WTC11 (cell line): Measurements from ENCODE around the gene SFTA2. TPM values are rescaled to one million over a fixed set of nuclear protein-coding genes. Genes with fewer than 3 reads are reported as not detected.

Experiments used
- ATAC-seq: fragments of 200-7000 bp; cut with Tn5 transposase; 2 replicates; pipeline ENCODE4 v1.10.0; 2021; ENCODE audit warnings: mild to moderate bottlenecking, moderate library complexity
- CTCF ChIA-PET: fragments of 300-600 bp; sonication (Branson Sonifier 250); formaldehyde crosslinking; loops from one replicate; lab custom pipeline; 2021; ENCODE audit warnings: antibody characterized with exemption; lab: Charles Lee
- POLR2A ChIA-PET: fragments of 350-600 bp; sonication (Branson Sonifier 250); formaldehyde crosslinking; loops from one replicate; lab custom pipeline; 2021; ENCODE audit warnings: antibody characterized with exemption; lab: Charles Lee
- DNase-seq: peaks from one replicate; pipeline ENCODE4 v3.0.0; 2021; ENCODE audit warnings: low spot score
- H3K27ac Mint-ChIP-seq: 2 replicates; pipeline ENCODE4 v1.8.0; 2021; ENCODE audit warnings: mixed read lengths
- H3K27me3 Mint-ChIP-seq: 2 replicates; pipeline ENCODE4 v1.8.0; 2021; ENCODE audit warnings: low read depth, mild to moderate bottlenecking, moderate library complexity, mixed read lengths
- H3K36me3 Mint-ChIP-seq: 2 replicates; pipeline ENCODE4 v1.8.0; 2021; ENCODE audit warnings: mixed read lengths
- H3K4me1 Mint-ChIP-seq: 2 replicates; pipeline ENCODE4 v1.8.0; 2022; ENCODE audit warnings: mixed read lengths
- H3K4me3 Mint-ChIP-seq: 2 replicates; pipeline ENCODE4 v1.8.0; 2021; ENCODE audit warnings: mild to moderate bottlenecking, moderate library complexity, mixed read lengths
- H3K9me3 Mint-ChIP-seq: 2 replicates; pipeline ENCODE4 v1.8.0; 2021; ENCODE audit warnings: mixed read lengths
- ATF1 ChIP-seq: sonication (generic); formaldehyde crosslinking; IDR thresholded peaks from 2 replicates; pipeline ENCODE4 v1.8.1; 2023; ENCODE audit warnings: mild to moderate bottlenecking, moderate library complexity, missing genetic modification reagents
- ATF2 ChIP-seq: sonication (generic); formaldehyde crosslinking; IDR thresholded peaks from 2 replicates; pipeline ENCODE4 v1.8.1; 2022; ENCODE audit warnings: low read depth, missing genetic modification reagents, borderline replicate concordance
- CDX4 ChIP-seq: fragments of 250-450 bp; sonication (Bioruptor Pico); IDR thresholded peaks from 2 replicates; pipeline ENCODE4 v1.9.0; 2021; ENCODE audit warnings: moderate library complexity, mild to moderate bottlenecking, inconsistent platforms, borderline replicate concordance
- CREB1 ChIP-seq: sonication (generic); formaldehyde crosslinking; IDR thresholded peaks from 2 replicates; pipeline ENCODE4 v1.8.0; 2023; ENCODE audit warnings: mild to moderate bottlenecking, missing genetic modification reagents
- ELF4 ChIP-seq: sonication (generic); formaldehyde crosslinking; IDR thresholded peaks from 2 replicates; pipeline ENCODE4 v1.8.1; 2022; ENCODE audit warnings: low read depth, mild to moderate bottlenecking, moderate library complexity, missing genetic modification reagents
- ERG ChIP-seq: fragments of 250-450 bp; sonication (Bioruptor Pico); IDR thresholded peaks from 2 replicates; pipeline ENCODE4 v1.8.0; 2021; ENCODE audit warnings: mild to moderate bottlenecking
- ESRRA ChIP-seq: sonication (generic); formaldehyde crosslinking; IDR thresholded peaks from 2 replicates; pipeline ENCODE4 v1.8.1; 2022; ENCODE audit warnings: mild to moderate bottlenecking, missing genetic modification reagents, borderline replicate concordance
- FOXJ3 ChIP-seq: sonication (generic); formaldehyde crosslinking; IDR thresholded peaks from 2 replicates; pipeline ENCODE4 v1.9.0; 2021; ENCODE audit warnings: missing genetic modification reagents, mild to moderate bottlenecking, borderline replicate concordance
- FOXP1 ChIP-seq: sonication (generic); formaldehyde crosslinking; IDR thresholded peaks from 2 replicates; pipeline ENCODE4 v1.8.0; 2022; ENCODE audit warnings: missing genetic modification reagents, mild to moderate bottlenecking, moderate library complexity, borderline replicate concordance
- FOXP4 ChIP-seq: sonication (generic); formaldehyde crosslinking; IDR thresholded peaks from 2 replicates; pipeline ENCODE4 v1.8.0; 2022; ENCODE audit warnings: mild to moderate bottlenecking, missing genetic modification reagents
- IRF1 ChIP-seq: sonication (generic); formaldehyde crosslinking; IDR thresholded peaks from 2 replicates; pipeline ENCODE4 v1.8.0; 2023; ENCODE audit warnings: missing genetic modification reagents
- JAZF1 ChIP-seq: fragments of 250-450 bp; sonication (Bioruptor Pico); IDR thresholded peaks from 2 replicates; pipeline ENCODE4 v1.9.0; 2021; ENCODE audit warnings: moderate library complexity, mild to moderate bottlenecking, inconsistent platforms
- KAT7 ChIP-seq: sonication (generic); formaldehyde crosslinking; IDR thresholded peaks from 2 replicates; pipeline ENCODE4 v1.8.1; 2023; ENCODE audit warnings: missing genetic modification reagents, mild to moderate bottlenecking, borderline replicate concordance
- MAX ChIP-seq: sonication (generic); formaldehyde crosslinking; IDR thresholded peaks from 2 replicates; pipeline ENCODE4 v1.8.0; 2022; ENCODE audit warnings: mild to moderate bottlenecking, missing genetic modification reagents
- MXD4 ChIP-seq: fragments of 250-450 bp; sonication (Bioruptor Pico); IDR thresholded peaks from 2 replicates; pipeline ENCODE4 v1.8.0; 2021; ENCODE audit warnings: mild to moderate bottlenecking, moderate library complexity, borderline replicate concordance
- MYBL2 ChIP-seq: sonication (generic); formaldehyde crosslinking; IDR thresholded peaks from 2 replicates; pipeline ENCODE4 v1.8.1; 2023; ENCODE audit warnings: mild to moderate bottlenecking, moderate library complexity, missing genetic modification reagents
- NFATC4 ChIP-seq: fragments of 250-450 bp; sonication (Bioruptor Pico); IDR thresholded peaks from 2 replicates; pipeline ENCODE4 v1.9.0; 2021; ENCODE audit warnings: mild to moderate bottlenecking
- NFE2L1 ChIP-seq: sonication (generic); formaldehyde crosslinking; IDR thresholded peaks from 2 replicates; pipeline ENCODE4 v1.8.1; 2023; ENCODE audit warnings: missing genetic modification reagents
- RORB ChIP-seq: fragments of 250-450 bp; sonication (Bioruptor Pico); IDR thresholded peaks from 2 replicates; pipeline ENCODE4 v1.9.0; 2021; ENCODE audit warnings: mild to moderate bottlenecking
- SP1 ChIP-seq: sonication (generic); formaldehyde crosslinking; conservative IDR thresholded peaks from 2 replicates; pipeline ENCODE4 v1.8.1; 2022; ENCODE audit warnings: missing genetic modification reagents
- TCF7 ChIP-seq: sonication (generic); formaldehyde crosslinking; IDR thresholded peaks from 2 replicates; pipeline ENCODE4 v1.8.0; 2022; ENCODE audit warnings: mild to moderate bottlenecking, low read depth, missing genetic modification reagents, moderate library complexity
- USF1 ChIP-seq: sonication (generic); formaldehyde crosslinking; IDR thresholded peaks from 2 replicates; pipeline ENCODE4 v1.8.0; 2022; ENCODE audit warnings: mild to moderate bottlenecking, missing genetic modification reagents
- ZMAT4 ChIP-seq: fragments of 250-450 bp; sonication (Bioruptor Pico); IDR thresholded peaks from 2 replicates; pipeline ENCODE4 v1.9.0; 2021; ENCODE audit warnings: mild to moderate bottlenecking
- ZNF423 ChIP-seq: fragments of 250-450 bp; sonication (Bioruptor Pico); IDR thresholded peaks from 2 replicates; pipeline ENCODE4 v2.1.2; 2022; ENCODE audit warnings: mild to moderate bottlenecking, moderate library complexity
- ZNF425 ChIP-seq: fragments of 250-450 bp; sonication (Bioruptor Pico); conservative IDR thresholded peaks from 2 replicates; pipeline ENCODE4 v1.9.0; 2021; ENCODE audit warnings: mild to moderate bottlenecking
- ZNF671 ChIP-seq: fragments of 250-450 bp; sonication (Bioruptor Pico); IDR thresholded peaks from 2 replicates; pipeline ENCODE4 v1.8.0; 2021; ENCODE audit warnings: mild to moderate bottlenecking
- total RNA-seq: library from RNA; stranded (reverse); gene quantifications from 3 replicates; pipeline ENCODE4 v1.2.3, GENCODE V29; 2021

SFTA2 gene
- total RNA-seq, 1 experiment from 2014 or later, result not detected

- TF ChIP-seq FOXJ3 (CRISPR knock-in tag) (no peak), FOXP1 (CRISPR knock-in tag) (no peak), MYBL2 (no peak), ERG (no peak)
These were observed 34.2 kb upstream of the SFTA2 start (continued) for GRCh38 chr6:30966154-30966553.

GRCh38 chr6:30965140-30965601 lies 33.2 kb upstream of the SFTA2 start:
- H3K36me3 Mint-ChIP-seq, result no peaks in the 10 kb centered on the region
- ChIA-PET POLR2A (no interaction called here), CTCF (interaction anchor here (1.2 kb wide), 1 partner anchor 122 kb away, joined by 3 read pairs; no protein-coding TSS in a partner anchor)
- ATAC-seq (no peak), DNase-seq (no peak)
- no peak for TF ChIP-seq USF1 (CRISPR knock-in tag)
- TF ChIP-seq TCF7 (CRISPR knock-in tag), result no peak
- no peak for TF ChIP-seq IRF1 (CRISPR knock-in tag)
- no peak for TF ChIP-seq KAT7 (CRISPR knock-in tag)
- TF ChIP-seq MAX, result no peak
- no peak for TF ChIP-seq SP1 (CRISPR knock-in tag)
- no peak for TF ChIP-seq ELF4 (CRISPR knock-in tag)
- TF ChIP-seq RORB (CRISPR knock-in tag), result no peak
- TF ChIP-seq MYBL2, result no peak
- no peak for TF ChIP-seq CDX4 (CRISPR knock-in tag)
- TF ChIP-seq ATF1, result no peak
- TF ChIP-seq ESRRA, result no peak
- TF ChIP-seq JAZF1 (CRISPR knock-in tag), result no peak
- peaks cover 27% of the 10 kb centered on the region for H3K9me3 Mint-ChIP-seq
- peaks cover 5% of the 10 kb centered on the region for H3K27me3 Mint-ChIP-seq
- no peak overlapping the region for H3K4me3 Mint-ChIP-seq
- H3K4me1 Mint-ChIP-seq, result peaks cover 4% of the 10 kb centered on the region; the same call in 1 of the 2 replicates
- no peak overlapping the region for H3K27ac Mint-ChIP-seq

GRCh38 chr6:30964075-30964474 lies 32.1 kb upstream of the SFTA2 start:
- Mint-ChIP-seq H3K36me3 (no peaks in the 10 kb centered on the region), H3K27me3 (peaks cover 7% of the 10 kb centered on the region), H3K4me1 (peaks cover 4% of the 10 kb centered on the region; the same call in 1 of the 2 replicates), H3K4me3 (no peak overlapping the region), H3K9me3 (peaks cover 24% of the 10 kb centered on the region), H3K27ac (no peak overlapping the region)
- DNase-seq (no peak), ATAC-seq (no peak)
- CTCF ChIA-PET, result interaction anchor here (1.2 kb wide), 1 partner anchor 123 kb away, joined by 3 read pairs; no protein-coding TSS in a partner anchor
- POLR2A ChIA-PET, result no interaction called here
- TF ChIP-seq ATF2 (CRISPR knock-in tag) (no peak), ZNF671 (CRISPR knock-in tag) (no peak), ZMAT4 (CRISPR knock-in tag) (no peak), NFATC4 (CRISPR knock-in tag) (no peak), FOXP4 (CRISPR knock-in tag) (no peak), CREB1 (CRISPR knock-in tag) (no peak), JAZF1 (CRISPR knock-in tag) (no peak), ZNF423 (CRISPR knock-in tag) (no peak), SP1 (CRISPR knock-in tag) (no peak), MXD4 (CRISPR knock-in tag) (no peak), ZNF425 (CRISPR knock-in tag) (no peak), NFE2L1 (CRISPR knock-in tag) (no peak)
